ENCODE data around the gene SPSB4.

Gene SPSB4

GRCh38 chr3:141150931-141151330 lies 99.8 kb downstream of the SPSB4 start:
- no peak overlapping the region for H3K27ac ChIP-seq (ENCODE audit: low read depth, low read length)

GRCh38 chr3:141151439-141151838 lies 100.3 kb downstream of the SPSB4 start:
- Histone ChIP-seq H3K4me3 (ENCODE audit: insufficient read depth, low read length, poor library complexity, severe bottlenecking) (no peak overlapping the region), H3K9ac (ENCODE audit: low read length) (no peak overlapping the region), H4K20me1 (ENCODE audit: low read depth, low read length) (no peaks in the 10 kb centered on the region), H3K9me2 (replicated peaks; ENCODE audit: insufficient read depth, low read length) (no peaks in the 10 kb centered on the region), H3K27me3 (ENCODE audit: low read length) (no peaks in the 10 kb centered on the region), H3K4me2 (ENCODE audit: low read depth, low read length, poor library complexity, severe bottlenecking) (no peak overlapping the region), H2AFZ (ENCODE audit: low read depth, low read length, severe bottlenecking) (no peak overlapping the region), H3K27ac (ENCODE audit: low read depth, low read length) (no peak overlapping the region), H3K36me3 (ENCODE audit: low read length) (no peaks in the 10 kb centered on the region), H3F3A (ENCODE audit: insufficient read depth) (no peaks in the 10 kb centered on the region), H3K9me3 (ENCODE audit: insufficient read depth, low read length) (no peaks in the 10 kb centered on the region), H3K79me2 (ENCODE audit: insufficient read depth, low read length) (no peaks in the 10 kb centered on the region)
- TF ChIP-seq CTCF (IDR thresholded peaks at IDR 0.05; ENCODE audit: insufficient read depth, low read length, poor library complexity, severe bottlenecking): no peak
- no peak for TF ChIP-seq EZH2phosphoT487 (conservative IDR thresholded peaks at IDR 0.05; ENCODE audit: low read length)

More at GRCh38 chr3:141150931-141151330, 99.8 kb downstream of the SPSB4 start:
- H3K4me3 ChIP-seq (ENCODE audit: insufficient read depth, low read length, poor library complexity, severe bottlenecking): no peak overlapping the region
- no peaks in the 10 kb centered on the region for H3K36me3 ChIP-seq (ENCODE audit: low read length)
- TF ChIP-seq CTCF (IDR thresholded peaks at IDR 0.05; ENCODE audit: insufficient read depth, low read length, poor library complexity, severe bottlenecking) (no peak), EZH2phosphoT487 (conservative IDR thresholded peaks at IDR 0.05; ENCODE audit: low read length) (no peak)
- H3K4me2 ChIP-seq (ENCODE audit: low read depth, low read length, poor library complexity, severe bottlenecking): no peak overlapping the region
- no peaks in the 10 kb centered on the region for H3K27me3 ChIP-seq (ENCODE audit: low read length)
- H3K79me2 ChIP-seq (ENCODE audit: insufficient read depth, low read length): no peaks in the 10 kb centered on the region
- no peaks in the 10 kb centered on the region for H4K20me1 ChIP-seq (ENCODE audit: low read depth, low read length)
- no peaks in the 10 kb centered on the region for H3K9me2 ChIP-seq (replicated peaks; ENCODE audit: insufficient read depth, low read length)
- no peak overlapping the region for H3K9ac ChIP-seq (ENCODE audit: low read length)
- H2AFZ ChIP-seq (ENCODE audit: low read depth, low read length, severe bottlenecking): no peak overlapping the region
- H3F3A ChIP-seq (ENCODE audit: insufficient read depth): no peaks in the 10 kb centered on the region
- H3K9me3 ChIP-seq (ENCODE audit: insufficient read depth, low read length): no peaks in the 10 kb centered on the region

GRCh38 chr3:141152130-141152529 lies 101.0 kb downstream of the SPSB4 start:
- Histone ChIP-seq H3K9me2 (replicated peaks; ENCODE audit: insufficient read depth, low read length) (no peaks in the 10 kb centered on the region), H2AFZ (ENCODE audit: low read depth, low read length, severe bottlenecking) (no peak overlapping the region), H3K79me2 (ENCODE audit: insufficient read depth, low read length) (no peaks in the 10 kb centered on the region), H3K9me3 (ENCODE audit: insufficient read depth, low read length) (no peaks in the 10 kb centered on the region), H3K36me3 (ENCODE audit: low read length) (no peaks in the 10 kb centered on the region), H3K4me2 (ENCODE audit: low read depth, low read length, poor library complexity, severe bottlenecking) (no peak overlapping the region), H3K27me3 (ENCODE audit: low read length) (no peaks in the 10 kb centered on the region), H3K9ac (ENCODE audit: low read length) (no peak overlapping the region), H3K4me3 (ENCODE audit: insufficient read depth, low read length, poor library complexity, severe bottlenecking) (no peak overlapping the region), H3K27ac (ENCODE audit: low read depth, low read length) (no peak overlapping the region), H4K20me1 (ENCODE audit: low read depth, low read length) (no peaks in the 10 kb centered on the region), H3F3A (ENCODE audit: insufficient read depth) (no peaks in the 10 kb centered on the region)
- TF ChIP-seq EZH2phosphoT487 (conservative IDR thresholded peaks at IDR 0.05; ENCODE audit: low read length): no peak
- TF ChIP-seq CTCF (IDR thresholded peaks at IDR 0.05; ENCODE audit: insufficient read depth, low read length, poor library complexity, severe bottlenecking): no peak
